ENCODE data around the gene DNHD1. TPM values are rescaled to one million over a fixed set of nuclear protein-coding genes. Genes with fewer than 3 reads are reported as not detected.

The DNHD1 gene
- total RNA-seq, 6 experiments from 2014 or later = 1.4 to 2.3 (median 1.6) TPM

DNA sequence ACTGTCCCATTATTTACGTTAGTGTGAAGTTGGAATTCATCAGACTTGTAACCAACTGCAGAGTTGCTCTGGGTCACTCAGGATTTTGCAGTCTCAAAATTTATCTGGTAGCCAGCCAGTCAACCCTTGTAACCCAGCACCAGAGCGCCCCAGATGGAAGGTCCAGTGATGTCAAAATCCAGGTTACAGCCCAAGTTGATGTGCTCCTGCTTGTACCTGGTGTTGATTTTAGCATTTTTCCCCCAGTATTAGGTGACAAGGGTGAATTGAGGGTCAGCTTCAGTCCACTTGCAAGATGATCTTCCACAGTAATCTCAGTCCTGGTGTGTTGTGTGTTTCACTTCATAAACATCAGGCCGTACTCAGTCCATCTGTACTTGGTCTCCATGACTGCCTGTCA lies 8.3 kb upstream of the DNHD1 start:
- DNase-seq = no peak
- TF ChIP-seq, protein P1, sequence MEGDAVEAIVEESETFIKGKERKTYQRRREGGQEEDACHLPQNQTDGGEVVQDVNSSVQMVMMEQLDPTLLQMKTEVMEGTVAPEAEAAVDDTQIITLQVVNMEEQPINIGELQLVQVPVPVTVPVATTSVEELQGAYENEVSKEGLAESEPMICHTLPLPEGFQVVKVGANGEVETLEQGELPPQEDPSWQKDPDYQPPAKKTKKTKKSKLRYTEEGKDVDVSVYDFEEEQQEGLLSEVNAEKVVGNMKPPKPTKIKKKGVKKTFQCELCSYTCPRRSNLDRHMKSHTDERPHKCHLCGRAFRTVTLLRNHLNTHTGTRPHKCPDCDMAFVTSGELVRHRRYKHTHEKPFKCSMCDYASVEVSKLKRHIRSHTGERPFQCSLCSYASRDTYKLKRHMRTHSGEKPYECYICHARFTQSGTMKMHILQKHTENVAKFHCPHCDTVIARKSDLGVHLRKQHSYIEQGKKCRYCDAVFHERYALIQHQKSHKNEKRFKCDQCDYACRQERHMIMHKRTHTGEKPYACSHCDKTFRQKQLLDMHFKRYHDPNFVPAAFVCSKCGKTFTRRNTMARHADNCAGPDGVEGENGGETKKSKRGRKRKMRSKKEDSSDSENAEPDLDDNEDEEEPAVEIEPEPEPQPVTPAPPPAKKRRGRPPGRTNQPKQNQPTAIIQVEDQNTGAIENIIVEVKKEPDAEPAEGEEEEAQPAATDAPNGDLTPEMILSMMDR (IDR thresholded peaks at IDR 0.05) = no peak
- Mint-ChIP-seq H3K4me1 (ENCODE audit: low read depth) (no peaks in the 10 kb centered on the region), H3K27ac (no peak overlapping the region), H3K4me3 (no peak overlapping the region), H3K27me3 (ENCODE audit: insufficient read depth) (peaks cover 3% of the 10 kb centered on the region; the same call in 1 of the 2 replicates), H3K9me3 (no peaks in the 10 kb centered on the region), H3K36me3 (ENCODE audit: low read depth) (peaks cover 4% of the 10 kb centered on the region)

DNA sequence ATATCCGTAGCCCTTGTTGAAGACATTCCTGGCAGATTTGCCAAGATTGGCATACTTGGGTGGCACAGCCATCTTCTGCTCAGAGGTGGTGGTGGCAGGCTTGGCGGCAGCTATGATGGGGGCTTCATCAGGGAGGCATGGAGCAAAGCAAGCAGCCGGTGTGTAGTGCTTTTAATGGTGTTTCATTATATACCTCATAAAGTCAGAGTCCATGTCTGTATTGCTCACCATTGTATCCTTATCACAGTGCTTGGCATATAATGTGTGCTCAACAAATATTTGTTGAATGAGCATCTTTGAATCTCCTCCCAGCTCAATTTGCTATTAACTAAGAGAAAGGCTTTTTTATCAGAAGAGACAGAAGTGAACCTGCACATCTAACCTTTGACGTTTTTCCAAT lies 7.8 kb upstream of the DNHD1 start:
- Mint-ChIP-seq H3K27me3 (ENCODE audit: insufficient read depth) (peaks cover 3% of the 10 kb centered on the region; the same call in 1 of the 2 replicates), H3K9me3 (no peaks in the 10 kb centered on the region), H3K27ac (no peak overlapping the region), H3K4me3 (no peak overlapping the region), H3K4me1 (ENCODE audit: low read depth) (no peaks in the 10 kb centered on the region), H3K36me3 (ENCODE audit: low read depth) (peaks cover 4% of the 10 kb centered on the region)
- TF ChIP-seq, protein P1 (IDR thresholded peaks at IDR 0.05) = no peak
- DNase-seq = no peak

DNA sequence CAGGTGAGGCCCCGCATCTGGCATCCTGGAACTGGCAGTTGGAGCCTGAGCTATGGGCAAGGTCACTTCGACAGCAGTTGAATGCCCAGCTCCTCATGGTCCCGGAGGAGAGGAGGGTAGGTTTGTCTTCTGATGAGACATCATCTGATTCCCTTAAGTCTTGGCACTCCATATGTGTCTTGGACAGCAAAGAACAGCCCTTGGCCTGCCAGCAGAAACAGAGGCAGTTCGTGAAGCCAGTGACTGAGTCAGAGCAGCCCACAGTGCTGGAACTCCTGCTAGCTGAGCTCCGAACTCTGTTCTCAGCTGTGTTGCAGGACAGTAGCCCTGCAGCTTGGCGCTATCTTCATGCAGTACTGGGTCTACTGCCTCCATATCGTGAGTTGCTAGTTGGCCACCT lies 1.0 kb downstream of the DNHD1 start:
- no peak overlapping the region for H3K4me3 Mint-ChIP-seq
- H3K36me3 Mint-ChIP-seq (ENCODE audit: low read depth) = no peaks in the 10 kb centered on the region; the same call in none of the 2 replicates
- H3K27me3 Mint-ChIP-seq (ENCODE audit: insufficient read depth) = peaks cover 1% of the 10 kb centered on the region
- no peaks in the 10 kb centered on the region for H3K9me3 Mint-ChIP-seq
- TF ChIP-seq, protein P1 (IDR thresholded peaks at IDR 0.05) = no peak
- H3K4me1 Mint-ChIP-seq (ENCODE audit: low read depth) = peaks cover 23% of the 10 kb centered on the region
- H3K27ac Mint-ChIP-seq = no peak overlapping the region
- DNase-seq = no peak

DNA sequence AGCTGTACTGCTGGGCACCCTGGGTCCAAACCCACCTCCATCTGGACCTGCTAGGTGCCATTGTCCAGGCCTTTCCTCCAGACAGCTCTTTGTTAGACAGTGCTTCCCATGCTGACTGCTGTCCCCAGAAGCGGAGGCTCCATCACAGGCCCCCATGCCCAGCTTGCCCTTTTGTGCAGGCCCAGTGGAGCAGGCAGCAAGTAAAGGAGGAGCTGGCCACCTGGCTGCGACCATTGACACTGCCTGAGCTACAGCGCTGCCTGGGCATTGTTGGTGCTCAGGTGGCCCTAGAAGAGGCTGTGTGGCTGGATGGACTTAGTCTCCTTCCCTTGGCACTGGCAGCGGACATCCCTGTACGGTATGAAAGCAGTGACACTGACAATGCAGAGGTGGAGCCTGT lies 1.5 kb downstream of the DNHD1 start:
- Mint-ChIP-seq H3K27ac (no peak overlapping the region), H3K9me3 (no peaks in the 10 kb centered on the region), H3K4me1 (ENCODE audit: low read depth) (peaks cover 27% of the 10 kb centered on the region), H3K36me3 (ENCODE audit: low read depth) (no peaks in the 10 kb centered on the region; the same call in none of the 2 replicates), H3K4me3 (no peak overlapping the region), H3K27me3 (ENCODE audit: insufficient read depth) (peaks cover 1% of the 10 kb centered on the region)
- DNase-seq = no peak
- TF ChIP-seq, protein P1 (IDR thresholded peaks at IDR 0.05) = no peak

DNA sequence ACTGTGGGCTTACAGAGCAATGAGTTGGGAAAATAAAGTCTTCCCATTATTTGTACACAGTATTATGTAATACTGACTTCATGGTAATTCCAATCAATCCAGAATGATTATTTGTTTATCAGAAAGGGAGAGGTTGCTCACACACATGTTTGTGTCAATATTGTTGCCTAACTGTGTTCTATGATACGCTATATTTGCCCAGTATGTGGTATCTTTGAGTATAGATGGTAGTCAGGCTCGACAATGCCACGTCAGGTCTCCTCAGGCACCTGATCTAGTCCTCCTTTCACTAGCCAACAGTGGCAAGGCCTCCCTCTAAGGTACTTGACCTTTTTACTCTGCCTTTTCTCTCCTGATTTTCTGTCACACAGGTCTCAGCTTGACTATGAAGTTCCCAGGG lies 5.3 kb downstream of the DNHD1 start:
- H3K4me1 Mint-ChIP-seq (ENCODE audit: low read depth) = peaks cover 49% of the 10 kb centered on the region
- TF ChIP-seq, protein P1 (IDR thresholded peaks at IDR 0.05) = no peak
- H3K27me3 Mint-ChIP-seq (ENCODE audit: insufficient read depth) = no peaks in the 10 kb centered on the region; the same call in 1 of the 2 replicates
- H3K4me3 Mint-ChIP-seq = no peak overlapping the region
- no peaks in the 10 kb centered on the region for H3K9me3 Mint-ChIP-seq
- peaks cover 4% of the 10 kb centered on the region for H3K36me3 Mint-ChIP-seq (ENCODE audit: low read depth)
- no peak overlapping the region for H3K27ac Mint-ChIP-seq
- DNase-seq = no peak

DNA sequence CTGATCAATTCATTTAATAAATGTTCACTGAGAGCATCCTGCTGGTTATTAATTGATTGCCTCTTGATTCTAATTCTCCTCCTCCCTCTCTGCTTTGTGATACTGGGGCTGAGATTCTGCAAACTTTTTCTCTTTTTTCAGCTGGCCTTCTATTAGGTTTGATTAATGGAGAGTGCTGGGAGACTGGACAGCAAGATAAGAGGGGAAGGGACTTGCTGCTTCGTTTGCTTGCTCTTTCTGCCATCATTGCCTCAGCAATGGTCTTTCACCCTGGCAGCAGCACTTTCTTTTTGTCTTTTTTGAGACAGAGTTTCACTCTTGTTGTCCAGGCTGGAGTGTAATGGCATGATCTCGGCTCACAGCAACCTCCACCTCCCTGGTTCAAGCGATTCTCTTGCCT lies 7.1 kb downstream of the DNHD1 start:
- peaks cover 48% of the 10 kb centered on the region for H3K4me1 Mint-ChIP-seq (ENCODE audit: low read depth)
- peaks cover 4% of the 10 kb centered on the region; the same call in 1 of the 2 replicates for H3K36me3 Mint-ChIP-seq (ENCODE audit: low read depth)
- H3K4me3 Mint-ChIP-seq = no peak overlapping the region
- TF ChIP-seq, protein P1 (IDR thresholded peaks at IDR 0.05) = no peak
- peak overlapping the region; percentile 51 for H3K27ac Mint-ChIP-seq
- no peaks in the 10 kb centered on the region for H3K9me3 Mint-ChIP-seq
- H3K27me3 Mint-ChIP-seq (ENCODE audit: insufficient read depth) = no peaks in the 10 kb centered on the region; the same call in 1 of the 2 replicates
- no peak for DNase-seq
